Mesodermal cell (in vitro differentiated cells): ENCODE measurements around the gene IFT80.
"Not testable (repeated sequence)": the region's sequence is repeated elsewhere in the genome, so short reads cannot be mapped to it uniquely, and the experiment has no call there.

ENCODE experiments used
- H3K27ac ChIP-seq: 2 replicates; pipeline ENCODE4 v1.7.0; 2013; ENCODE audit warnings: mild to moderate bottlenecking, low read depth, low read length, moderate library complexity; ENCODE audit not compliant: severe bottlenecking
- H3K36me3 ChIP-seq: 2 replicates; pipeline ENCODE4 v1.7.1; 2013; ENCODE audit warnings: mild to moderate bottlenecking, low read length, moderate library complexity; ENCODE audit not compliant: control insufficient read depth, insufficient read depth
- H3K4me1 ChIP-seq: one replicate; pipeline ENCODE4 v1.7.1; 2013; ENCODE audit warnings: mild to moderate bottlenecking, low read length; ENCODE audit not compliant: insufficient read depth, control insufficient read depth, poor library complexity, severe bottlenecking
- H3K4me3 ChIP-seq: 2 replicates; pipeline ENCODE4 v1.7.0; 2013; ENCODE audit warnings: low read length, control low read depth, mild to moderate bottlenecking; ENCODE audit not compliant: insufficient read depth, poor library complexity, severe bottlenecking; ENCODE audit errors: extremely low read depth
- H3K9me3 ChIP-seq: 2 replicates; pipeline ENCODE4 v1.7.1; 2013; ENCODE audit warnings: mild to moderate bottlenecking, low read length, moderate library complexity; ENCODE audit not compliant: control insufficient read depth
- whole genome bisulfite sequencing, 2 experiments: methylation state at CpG; one replicate each; pipeline ENCODE4 v1.1.5; 2013; ENCODE audit warnings: missing lambda C conversion rate in 2 of 2; ENCODE audit not compliant: insufficient coverage in 2 of 2; 5-methylcytosine and 5-hydroxymethylcytosine counted together

IFT80 gene

DNA sequence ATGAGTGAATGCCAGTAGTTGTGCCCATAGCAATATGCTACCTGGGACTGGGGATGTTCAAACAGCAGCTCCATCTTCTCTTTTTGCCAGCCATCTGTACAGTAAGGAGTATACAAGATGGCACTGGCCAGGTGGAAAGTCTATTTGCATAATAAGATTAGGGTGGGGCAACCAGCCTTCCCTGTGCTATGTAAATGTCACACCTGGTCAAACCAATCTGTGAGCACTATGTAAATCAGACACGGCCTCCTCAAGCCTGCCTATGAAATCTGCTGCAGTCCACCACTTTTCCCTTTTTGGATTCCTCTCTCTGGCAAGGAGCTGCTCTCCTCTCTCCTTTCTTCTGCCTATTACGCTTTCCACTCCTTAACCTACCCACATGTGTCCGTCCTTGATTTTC, 120.8 kb downstream of the IFT80 start:
- 80 to 93% methylated on average over 1 to 3 of the region's 3 CpGs for WGBS, 2 experiments
- Histone ChIP-seq H3K36me3 (peaks cover 3% of the 10 kb centered on the region), H3K4me1 (no peaks in the 10 kb centered on the region), H3K4me3 (no peak overlapping the region), H3K9me3 (no peaks in the 10 kb centered on the region), H3K27ac (no peak overlapping the region)

DNA sequence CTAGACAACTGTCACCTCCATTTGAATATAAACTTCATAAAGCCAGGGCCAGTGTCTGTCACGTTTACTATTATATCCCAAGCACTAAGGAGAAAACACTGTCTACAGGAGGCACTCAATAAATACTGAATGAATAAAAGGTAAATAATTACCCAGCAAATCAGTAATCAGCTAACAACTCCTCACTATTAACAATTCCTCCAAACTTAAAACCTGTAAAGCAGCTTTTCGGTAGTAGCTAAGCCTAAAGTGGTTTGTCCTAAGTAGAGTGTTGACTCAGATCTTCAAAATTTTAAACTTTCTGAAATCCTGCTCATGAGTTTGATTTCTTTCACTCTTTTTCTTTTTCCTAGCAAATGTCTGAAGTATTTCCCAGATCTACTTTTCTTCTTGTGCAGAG, 133.9 kb downstream of the IFT80 start:
- H3K27ac ChIP-seq: no peak overlapping the region

GRCh38 chr3:160260587-160261270, 138.3 kb downstream of the IFT80 start:
- H3K9me3 ChIP-seq: no peaks in the 10 kb centered on the region
- H3K4me3 ChIP-seq: no peak overlapping the region
- no peaks in the 10 kb centered on the region for H3K36me3 ChIP-seq
- H3K4me1 ChIP-seq: no peaks in the 10 kb centered on the region
- H3K27ac ChIP-seq: no peak overlapping the region
- 92 to 94% methylated on average over 4 to 5 of the region's 7 CpGs for WGBS, 2 experiments

More for the DNA sequence above, 133.9 kb downstream of the IFT80 start:
- Histone ChIP-seq H3K36me3 (no peaks in the 10 kb centered on the region), H3K4me3 (no peak overlapping the region), H3K9me3 (no peaks in the 10 kb centered on the region), H3K4me1 (no peaks in the 10 kb centered on the region)
- 100% methylated on average over 1 of the region's 2 CpGs for WGBS, 2 experiments

- no peaks in the 10 kb centered on the region for H3K4me1 ChIP-seq
- no peaks in the 10 kb centered on the region for H3K9me3 ChIP-seq
- no peak overlapping the region for H3K4me3 ChIP-seq
- H3K27ac ChIP-seq: no peak overlapping the region
- no peaks in the 10 kb centered on the region for H3K36me3 ChIP-seq
- 82 to 100% methylated on average over 1 of the region's 1 CpG for WGBS, 2 experiments
These were observed 139.4 kb downstream of the IFT80 start for GRCh38 chr3:160259589-160259988.

DNA sequence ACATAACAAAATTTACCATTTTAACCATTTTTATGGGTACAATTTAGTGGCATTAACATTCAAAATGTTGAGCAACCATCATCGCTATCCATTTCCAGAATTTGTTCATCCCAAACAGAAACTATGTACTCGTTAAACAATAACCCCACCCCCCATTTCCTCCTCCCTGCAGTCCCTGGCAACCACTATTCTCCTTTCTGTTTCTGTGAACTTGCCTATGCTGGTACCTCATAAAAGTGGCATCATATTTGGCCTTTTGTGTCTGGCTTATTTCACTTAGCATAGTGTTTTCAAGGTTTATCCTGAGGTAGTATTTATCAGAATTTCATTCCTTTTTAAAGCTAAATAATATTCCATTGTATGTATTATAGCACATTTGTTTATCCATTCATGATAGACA, 141.4 kb downstream of the IFT80 start:
- Histone ChIP-seq H3K4me1 (no peaks in the 10 kb centered on the region), H3K9me3 (no peaks in the 10 kb centered on the region), H3K36me3 (no peaks in the 10 kb centered on the region), H3K27ac (no peak overlapping the region), H3K4me3 (no peak overlapping the region)
- WGBS, 2 experiments: 100% methylated on average over 1 of the region's 2 CpGs; no CpG with 5 or more reads in 1 of the 2 experiments

GRCh38 chr3:160253298-160253697, 145.7 kb downstream of the IFT80 start:
- Histone ChIP-seq H3K9me3 (no peaks in the 10 kb centered on the region), H3K27ac (no peak overlapping the region)

GRCh38 chr3:160247766-160248165, 151.3 kb downstream of the IFT80 start:
- Histone ChIP-seq H3K4me3 (no peak overlapping the region), H3K27ac (no peak overlapping the region), H3K4me1 (no peaks in the 10 kb centered on the region), H3K36me3 (no peaks in the 10 kb centered on the region), H3K9me3 (no peaks in the 10 kb centered on the region)
- no CpG with 5 or more reads among the region's 1 CpG for WGBS, 2 experiments

More at GRCh38 chr3:160253298-160253697, 145.7 kb downstream of the IFT80 start:
- no peaks in the 10 kb centered on the region for H3K4me1 ChIP-seq
- H3K36me3 ChIP-seq: no peaks in the 10 kb centered on the region
- H3K4me3 ChIP-seq: no peak overlapping the region

GRCh38 chr3:160245261-160245800, 153.7 kb downstream of the IFT80 start:
- Histone ChIP-seq H3K36me3 (no peaks in the 10 kb centered on the region), H3K4me3 (no peak overlapping the region), H3K27ac (no peak overlapping the region), H3K9me3 (no peaks in the 10 kb centered on the region), H3K4me1 (no peaks in the 10 kb centered on the region)
- 86 to 94% methylated on average over 6 to 7 of the region's 9 CpGs for WGBS, 2 experiments

DNA sequence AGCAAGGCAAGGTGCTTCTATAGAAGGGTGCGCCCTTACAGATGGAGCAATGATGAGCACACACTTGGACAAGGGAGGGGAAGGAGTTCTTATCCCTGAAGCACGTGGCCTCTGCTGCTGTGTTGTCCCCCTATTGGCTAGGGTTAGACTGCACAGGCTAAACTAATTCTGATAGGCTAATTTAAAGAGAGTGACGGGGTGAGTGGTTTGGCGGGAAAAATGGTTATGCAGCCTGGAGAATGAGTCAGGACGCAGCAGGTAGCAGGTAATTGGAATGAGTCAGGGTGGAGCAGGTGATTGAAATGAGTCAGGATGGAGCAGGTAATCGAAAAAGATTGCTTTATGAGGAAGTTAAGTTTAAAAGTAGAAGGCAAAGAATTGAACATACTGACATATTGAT, 158.3 kb downstream of the IFT80 start:
- not testable (repeated sequence) for H3K36me3 ChIP-seq, H3K27ac ChIP-seq, H3K4me1 ChIP-seq, H3K9me3 ChIP-seq, H3K4me3 ChIP-seq
- 82 to 87% methylated on average over 4 to 5 of the region's 6 CpGs for WGBS, 2 experiments

DNA sequence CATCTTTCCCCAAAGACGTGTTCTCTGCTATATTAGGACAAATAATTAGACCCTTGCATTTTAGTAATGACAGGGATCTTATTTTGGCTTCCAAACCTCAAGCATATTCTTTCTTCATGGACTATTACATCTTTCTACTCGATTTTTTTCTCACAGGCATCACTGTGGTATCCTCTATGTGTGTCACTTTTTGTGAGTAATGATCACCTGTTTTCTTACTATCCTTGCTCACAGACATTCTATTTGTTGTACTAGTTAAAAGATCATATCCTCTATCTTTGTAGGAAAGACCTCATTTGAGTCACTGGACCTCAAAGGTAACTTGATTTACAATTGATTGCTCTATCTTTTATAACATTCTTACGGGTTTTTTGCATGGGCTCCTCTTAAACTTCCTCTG, 167.0 kb downstream of the IFT80 start:
- H3K4me1 ChIP-seq: no peaks in the 10 kb centered on the region
- H3K27ac ChIP-seq: no peak overlapping the region
- no peaks in the 10 kb centered on the region for H3K9me3 ChIP-seq
- WGBS, 2 experiments: 60% methylated on average over 1 of the region's 3 CpGs; no CpG with 5 or more reads in 1 of the 2 experiments
- H3K36me3 ChIP-seq: no peaks in the 10 kb centered on the region
- no peak overlapping the region for H3K4me3 ChIP-seq

DNA sequence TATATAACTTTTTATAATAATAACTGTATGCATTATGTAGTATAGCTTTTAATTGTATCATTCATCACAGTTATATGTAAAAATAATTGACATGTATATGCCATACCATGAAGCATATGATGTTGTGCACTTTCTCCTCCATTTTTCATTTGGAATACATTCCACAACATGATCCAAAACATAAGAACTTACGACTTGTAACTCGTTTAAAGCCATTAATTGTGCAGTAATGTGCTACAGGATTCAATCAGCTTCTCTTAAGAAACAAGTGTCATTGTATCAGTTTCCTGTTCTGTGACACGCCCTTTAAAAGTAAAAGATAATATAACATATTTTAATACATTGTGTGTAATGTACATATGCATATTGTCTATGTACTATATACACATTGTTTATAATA, 171.6 kb downstream of the IFT80 start:
- 83% methylated on average over 1 of the region's 3 CpGs; no CpG with 5 or more reads in 1 of the 2 experiments for WGBS, 2 experiments
- Histone ChIP-seq H3K9me3 (no peaks in the 10 kb centered on the region), H3K4me1 (peaks cover 4% of the 10 kb centered on the region), H3K36me3 (no peaks in the 10 kb centered on the region), H3K27ac (no peak overlapping the region), H3K4me3 (no peak overlapping the region)
